ENCODE data around the gene RAB36. TPM values are rescaled to one million over a fixed set of nuclear protein-coding genes. Genes with fewer than 3 reads are reported as not detected.

The RAB36 gene
- total RNA-seq, 4 donors from 2014 or later, result 0.35 to 0.55 TPM; not detected in 2

DNA sequence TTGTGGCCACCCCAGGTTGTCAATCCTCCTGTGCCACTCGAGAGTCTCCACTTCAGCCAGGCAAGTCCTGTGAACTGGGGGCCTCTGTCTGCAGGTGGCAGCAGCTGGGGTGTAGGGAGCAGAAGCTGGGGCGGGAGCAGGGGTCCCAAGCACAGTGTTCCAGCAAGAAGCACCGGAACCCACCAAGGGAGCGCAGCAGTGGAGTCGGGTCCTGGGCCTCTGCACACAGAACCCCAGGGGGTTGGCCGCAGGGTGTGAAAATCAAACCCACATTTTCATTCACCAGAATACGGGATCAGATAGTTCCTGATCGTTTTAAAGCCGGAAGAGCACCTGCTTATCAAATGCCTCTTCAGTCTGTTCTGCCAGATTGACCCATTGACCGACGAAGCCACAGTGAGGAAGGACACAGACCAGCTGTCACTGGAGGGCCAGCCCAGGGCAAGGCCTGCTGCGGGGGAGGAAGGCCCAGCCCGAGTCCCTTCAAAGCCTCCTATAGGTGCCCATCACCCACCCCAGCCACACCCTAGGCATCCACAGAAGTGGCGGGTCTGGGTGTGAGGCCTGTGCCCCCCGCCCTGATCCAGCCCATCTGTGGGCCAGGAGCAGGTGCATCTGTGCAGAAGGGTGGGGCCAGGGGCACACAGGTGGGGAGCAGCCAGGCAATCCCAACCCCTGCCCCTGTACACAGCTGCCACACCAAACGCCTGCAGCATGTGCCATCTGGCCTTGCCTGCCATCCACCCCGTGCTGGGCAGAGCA lies 37.6 kb upstream of the RAB36 start:
- in situ Hi-C loops (cut with MboI; ENCODE audit: low sequenced_read_pairs in 4 of 4), result no loop called here

DNA sequence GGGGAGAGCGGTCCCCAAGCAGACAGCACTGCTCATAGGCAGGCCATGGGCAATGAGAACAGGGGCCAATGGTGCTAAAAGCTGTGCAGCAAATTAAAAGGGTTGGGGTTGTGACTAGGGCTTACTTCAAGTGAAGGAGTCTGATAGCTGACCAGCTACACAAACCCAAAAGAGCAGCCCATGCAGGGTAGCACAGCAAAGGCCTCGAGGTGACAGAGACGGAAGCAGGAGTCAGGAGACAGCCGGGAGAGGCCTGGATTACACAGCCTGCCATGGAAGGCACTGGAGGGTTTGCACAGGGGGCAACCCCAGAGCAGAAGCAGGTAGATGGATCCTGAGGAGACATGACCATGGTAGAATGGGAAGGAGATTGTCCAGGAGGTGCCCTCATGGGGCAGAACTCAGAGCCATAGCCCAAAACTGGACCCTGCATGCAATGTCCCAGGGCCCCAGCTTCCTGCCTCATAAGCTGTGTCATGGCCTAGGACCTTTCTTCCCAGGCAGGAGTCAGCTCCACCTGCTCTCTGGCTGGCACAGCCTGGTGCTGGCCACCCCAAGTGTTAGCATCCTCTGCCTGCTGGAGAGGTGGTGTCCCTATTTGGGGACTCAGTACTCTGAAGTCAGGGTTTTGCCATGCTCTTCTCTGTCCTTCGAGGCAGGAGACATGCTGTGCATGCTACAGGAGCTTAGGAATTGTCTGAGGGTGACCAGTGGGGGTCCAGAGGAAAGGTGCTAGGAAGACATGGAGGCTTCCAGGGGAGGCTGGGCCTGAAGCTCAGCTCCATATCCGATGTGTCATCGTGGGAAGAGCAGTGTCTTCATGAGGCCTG lies 36.8 kb upstream of the RAB36 start:
- TF ChIP-seq, protein P1, sequence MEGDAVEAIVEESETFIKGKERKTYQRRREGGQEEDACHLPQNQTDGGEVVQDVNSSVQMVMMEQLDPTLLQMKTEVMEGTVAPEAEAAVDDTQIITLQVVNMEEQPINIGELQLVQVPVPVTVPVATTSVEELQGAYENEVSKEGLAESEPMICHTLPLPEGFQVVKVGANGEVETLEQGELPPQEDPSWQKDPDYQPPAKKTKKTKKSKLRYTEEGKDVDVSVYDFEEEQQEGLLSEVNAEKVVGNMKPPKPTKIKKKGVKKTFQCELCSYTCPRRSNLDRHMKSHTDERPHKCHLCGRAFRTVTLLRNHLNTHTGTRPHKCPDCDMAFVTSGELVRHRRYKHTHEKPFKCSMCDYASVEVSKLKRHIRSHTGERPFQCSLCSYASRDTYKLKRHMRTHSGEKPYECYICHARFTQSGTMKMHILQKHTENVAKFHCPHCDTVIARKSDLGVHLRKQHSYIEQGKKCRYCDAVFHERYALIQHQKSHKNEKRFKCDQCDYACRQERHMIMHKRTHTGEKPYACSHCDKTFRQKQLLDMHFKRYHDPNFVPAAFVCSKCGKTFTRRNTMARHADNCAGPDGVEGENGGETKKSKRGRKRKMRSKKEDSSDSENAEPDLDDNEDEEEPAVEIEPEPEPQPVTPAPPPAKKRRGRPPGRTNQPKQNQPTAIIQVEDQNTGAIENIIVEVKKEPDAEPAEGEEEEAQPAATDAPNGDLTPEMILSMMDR (IDR thresholded peaks at IDR 0.05 in 4 of 5, conservative IDR thresholded peaks at IDR 0.05 in 1 of 5), result no peak
- TF ChIP-seq POLR2A (IDR thresholded peaks at IDR 0.05), result no peak
- H3K4me3 ChIP-seq, result no peak overlapping the region
- H3K4me1 ChIP-seq, result no peaks in the 10 kb centered on the region
- in situ Hi-C loops (cut with MboI; ENCODE audit: low sequenced_read_pairs in 4 of 4) (no loop called here), intact Hi-C loops (cut with DNase I; ENCODE audit: low total_unique reads) (no loop called here)
- H3K27ac ChIP-seq, result no peak overlapping the region
- H3K27me3 ChIP-seq, result no peaks in the 10 kb centered on the region
- no peak for DNase-seq
- H3K9me3 ChIP-seq, result no peaks in the 10 kb centered on the region
- ATAC-seq, result no peak
- no peaks in the 10 kb centered on the region for H3K36me3 ChIP-seq

More for the DNA sequence above, 37.6 kb upstream of the RAB36 start:
- Histone ChIP-seq H3K27ac (no peak overlapping the region), H3K27me3 (no peaks in the 10 kb centered on the region), H3K36me3 (no peaks in the 10 kb centered on the region), H3K9me3 (no peaks in the 10 kb centered on the region), H3K4me3 (no peak overlapping the region), H3K4me1 (no peaks in the 10 kb centered on the region)
- intact Hi-C loops (cut with DNase I; ENCODE audit: low total_unique reads), result no loop called here
- ATAC-seq (no peak), DNase-seq (no peak)
- TF ChIP-seq, protein P1 (IDR thresholded peaks at IDR 0.05 in 4 of 5, conservative IDR thresholded peaks at IDR 0.05 in 1 of 5), result no peak
- no peak for TF ChIP-seq POLR2A (IDR thresholded peaks at IDR 0.05)

- intact Hi-C loops (cut with DNase I; ENCODE audit: low total_unique reads) (no loop called here), in situ Hi-C loops (cut with MboI; ENCODE audit: low sequenced_read_pairs in 4 of 4) (no loop called here)
- no peak for TF ChIP-seq POLR2A (IDR thresholded peaks at IDR 0.05)
- TF ChIP-seq, protein P1 (IDR thresholded peaks at IDR 0.05 in 4 of 5, conservative IDR thresholded peaks at IDR 0.05 in 1 of 5), result no peak
- DNase-seq (no peak), ATAC-seq (no peak)
- no peaks in the 10 kb centered on the region for H3K9me3 ChIP-seq
- H3K4me1 ChIP-seq, result no peaks in the 10 kb centered on the region
- no peak overlapping the region for H3K27ac ChIP-seq
- no peaks in the 10 kb centered on the region for H3K27me3 ChIP-seq
- no peaks in the 10 kb centered on the region for H3K36me3 ChIP-seq
- H3K4me3 ChIP-seq, result no peak overlapping the region
Measured at GRCh38 chr22:23109079-23109347, 36.3 kb upstream of the RAB36 start.

GRCh38 chr22:23109441-23109978 lies 35.8 kb upstream of the RAB36 start:
- DNase-seq (no peak), ATAC-seq (no peak)
- no peaks in the 10 kb centered on the region for H3K9me3 ChIP-seq
- TF ChIP-seq, protein P1 (IDR thresholded peaks at IDR 0.05 in 4 of 5, conservative IDR thresholded peaks at IDR 0.05 in 1 of 5), result no peak
- TF ChIP-seq POLR2A (IDR thresholded peaks at IDR 0.05), result no peak
- H3K27me3 ChIP-seq, result no peaks in the 10 kb centered on the region
- no peak overlapping the region for H3K4me3 ChIP-seq
- in situ Hi-C loops (cut with MboI; ENCODE audit: low sequenced_read_pairs in 4 of 4) (no loop called here), intact Hi-C loops (cut with DNase I; ENCODE audit: low total_unique reads) (no loop called here)
- H3K4me1 ChIP-seq, result no peaks in the 10 kb centered on the region
- H3K27ac ChIP-seq, result no peak overlapping the region
- H3K36me3 ChIP-seq, result no peaks in the 10 kb centered on the region

Data from gastrocnemius medialis (tissue), 4 donors.